KMS-11 (cell line): ENCODE results near the gene RAP1GAP2.
"Not testable (repeated sequence)": the region's sequence is repeated elsewhere in the genome, so short reads cannot be mapped to it uniquely, and the experiment has no call there.

Source experiments
- H2AFZ ChIP-seq: fragments of 200-600 bp; sonication (generic); 2 replicates; pipeline ENCODE4 v1.6.1; 2016; ENCODE audit warnings: antibody characterized with exemption, mixed run types, low read depth
- H3K27ac ChIP-seq: fragments of 200-600 bp; sonication (generic); 2 replicates; pipeline ENCODE4 v1.6.1; 2016; ENCODE audit warnings: mild to moderate bottlenecking, mixed run types
- H3K27me3 ChIP-seq: fragments of 200-600 bp; sonication (generic); 2 replicates; pipeline ENCODE4 v1.6.1; 2017; ENCODE audit warnings: mild to moderate bottlenecking, low read depth, mixed run types, moderate library complexity; ENCODE audit not compliant: insufficient read depth
- H3K36me3 ChIP-seq: fragments of 200-600 bp; sonication (generic); 2 replicates; pipeline ENCODE4 v1.6.1; 2017; ENCODE audit warnings: mild to moderate bottlenecking, mixed run types; ENCODE audit not compliant: insufficient read depth
- H3K4me1 ChIP-seq: fragments of 200-600 bp; sonication (generic); 2 replicates; pipeline ENCODE4 v1.6.1; 2016; ENCODE audit warnings: mild to moderate bottlenecking, low read depth, mixed run types; ENCODE audit not compliant: poor library complexity, severe bottlenecking
- H3K4me2 ChIP-seq: fragments of 200-600 bp; sonication (generic); 2 replicates; pipeline ENCODE4 v1.7.0; 2016; ENCODE audit warnings: mild to moderate bottlenecking, mixed run types
- H3K4me3 ChIP-seq: fragments of 200-600 bp; sonication (generic); IDR thresholded peaks from 2 replicates; pipeline ENCODE4 v1.6.1; 2017; ENCODE audit warnings: low read depth, low read length, mixed read lengths; ENCODE audit not compliant: insufficient read depth
- H3K79me2 ChIP-seq: fragments of 200-600 bp; sonication (generic); 2 replicates; pipeline ENCODE4 v1.6.1; 2016; ENCODE audit warnings: low read depth, mixed run types; ENCODE audit not compliant: insufficient read depth
- H3K9ac ChIP-seq: fragments of 200-600 bp; sonication (generic); 2 replicates; pipeline ENCODE4 v1.6.1; 2016; ENCODE audit warnings: mild to moderate bottlenecking, mixed run types
- H4K20me1 ChIP-seq: fragments of 200-600 bp; sonication (generic); 2 replicates; pipeline ENCODE4 v1.6.1; 2016; ENCODE audit warnings: mild to moderate bottlenecking, mixed run types; ENCODE audit not compliant: insufficient read depth
- CTCF ChIP-seq: fragments of 200-600 bp; sonication (generic); conservative IDR thresholded peaks from 2 replicates; pipeline ENCODE4 v1.6.1; 2017; ENCODE audit warnings: low read depth, mild to moderate bottlenecking, antibody characterized with exemption, low read length, moderate library complexity, mixed read lengths

The RAP1GAP2 gene

GRCh38 chr17:3029213-3029913, 233.1 kb downstream of the RAP1GAP2 start:
- H3K27ac ChIP-seq, result no peak overlapping the region
- no peaks in the 10 kb centered on the region for H3K36me3 ChIP-seq

GRCh38 chr17:3030096-3030495, 233.9 kb downstream of the RAP1GAP2 start:
- H3K4me1 ChIP-seq, result no peaks in the 10 kb centered on the region
- H3K27me3 ChIP-seq, result peaks cover 10% of the 10 kb centered on the region; the same call in 1 of the 2 replicates
- no peaks in the 10 kb centered on the region for H4K20me1 ChIP-seq
- no peaks in the 10 kb centered on the region for H3K36me3 ChIP-seq
- no peak for TF ChIP-seq CTCF
- no peak overlapping the region for H3K4me2 ChIP-seq
- H3K4me3 ChIP-seq, result no peak overlapping the region
- H3K27ac ChIP-seq, result no peak overlapping the region
- no peaks in the 10 kb centered on the region for H3K79me2 ChIP-seq
- H3K9ac ChIP-seq, result no peak overlapping the region
- no peak overlapping the region for H2AFZ ChIP-seq

More at GRCh38 chr17:3029213-3029913, 233.1 kb downstream of the RAP1GAP2 start:
- H3K79me2 ChIP-seq, result no peaks in the 10 kb centered on the region
- H4K20me1 ChIP-seq, result no peaks in the 10 kb centered on the region
- H3K4me2 ChIP-seq, result no peak overlapping the region
- H3K9ac ChIP-seq, result no peak overlapping the region
- H3K27me3 ChIP-seq, result peaks cover 10% of the 10 kb centered on the region; the same call in 1 of the 2 replicates
- no peaks in the 10 kb centered on the region for H3K4me1 ChIP-seq
- no peak for TF ChIP-seq CTCF
- H2AFZ ChIP-seq, result no peak overlapping the region
- H3K4me3 ChIP-seq, result no peak overlapping the region

GRCh38 chr17:3030852-3031470, 234.7 kb downstream of the RAP1GAP2 start:
- not testable (repeated sequence) for H3K27ac ChIP-seq, H3K4me1 ChIP-seq, H3K9ac ChIP-seq, H4K20me1 ChIP-seq, H3K79me2 ChIP-seq, H2AFZ ChIP-seq, H3K4me3 ChIP-seq, H3K4me2 ChIP-seq, H3K36me3 ChIP-seq
- H3K27me3 ChIP-seq, result peaks cover 16% of the 10 kb centered on the region; the same call in 1 of the 2 replicates

GRCh38 chr17:3032258-3033247, 236.3 kb downstream of the RAP1GAP2 start:
- H3K9ac ChIP-seq, result no peak overlapping the region
- no peak overlapping the region for H3K4me2 ChIP-seq
- H4K20me1 ChIP-seq, result no peaks in the 10 kb centered on the region
- H3K4me3 ChIP-seq, result no peak overlapping the region
- no peak for TF ChIP-seq CTCF
- no peaks in the 10 kb centered on the region for H3K36me3 ChIP-seq
- H3K79me2 ChIP-seq, result no peaks in the 10 kb centered on the region
- H3K27me3 ChIP-seq, result peaks cover 21% of the 10 kb centered on the region; the same call in 1 of the 2 replicates
- H3K27ac ChIP-seq, result no peak overlapping the region
- H3K4me1 ChIP-seq, result no peaks in the 10 kb centered on the region
- no peak overlapping the region for H2AFZ ChIP-seq
